Measurements from ENCODE around the gene DOK3. TPM values are rescaled to one million over a fixed set of nuclear protein-coding genes. Genes with fewer than 3 reads are reported as not detected.
A peak's percentile ranks its signal among the peaks of the same experiment; 100 is the strongest.

The DOK3 gene
- total and polyA plus RNA-seq, 2 of the 13 experiments (the other 11 are each of a cell fraction or from before 2014, with no cell fraction given), result 1.4 to 1.5 TPM

- TF ChIP-seq, protein P1, sequence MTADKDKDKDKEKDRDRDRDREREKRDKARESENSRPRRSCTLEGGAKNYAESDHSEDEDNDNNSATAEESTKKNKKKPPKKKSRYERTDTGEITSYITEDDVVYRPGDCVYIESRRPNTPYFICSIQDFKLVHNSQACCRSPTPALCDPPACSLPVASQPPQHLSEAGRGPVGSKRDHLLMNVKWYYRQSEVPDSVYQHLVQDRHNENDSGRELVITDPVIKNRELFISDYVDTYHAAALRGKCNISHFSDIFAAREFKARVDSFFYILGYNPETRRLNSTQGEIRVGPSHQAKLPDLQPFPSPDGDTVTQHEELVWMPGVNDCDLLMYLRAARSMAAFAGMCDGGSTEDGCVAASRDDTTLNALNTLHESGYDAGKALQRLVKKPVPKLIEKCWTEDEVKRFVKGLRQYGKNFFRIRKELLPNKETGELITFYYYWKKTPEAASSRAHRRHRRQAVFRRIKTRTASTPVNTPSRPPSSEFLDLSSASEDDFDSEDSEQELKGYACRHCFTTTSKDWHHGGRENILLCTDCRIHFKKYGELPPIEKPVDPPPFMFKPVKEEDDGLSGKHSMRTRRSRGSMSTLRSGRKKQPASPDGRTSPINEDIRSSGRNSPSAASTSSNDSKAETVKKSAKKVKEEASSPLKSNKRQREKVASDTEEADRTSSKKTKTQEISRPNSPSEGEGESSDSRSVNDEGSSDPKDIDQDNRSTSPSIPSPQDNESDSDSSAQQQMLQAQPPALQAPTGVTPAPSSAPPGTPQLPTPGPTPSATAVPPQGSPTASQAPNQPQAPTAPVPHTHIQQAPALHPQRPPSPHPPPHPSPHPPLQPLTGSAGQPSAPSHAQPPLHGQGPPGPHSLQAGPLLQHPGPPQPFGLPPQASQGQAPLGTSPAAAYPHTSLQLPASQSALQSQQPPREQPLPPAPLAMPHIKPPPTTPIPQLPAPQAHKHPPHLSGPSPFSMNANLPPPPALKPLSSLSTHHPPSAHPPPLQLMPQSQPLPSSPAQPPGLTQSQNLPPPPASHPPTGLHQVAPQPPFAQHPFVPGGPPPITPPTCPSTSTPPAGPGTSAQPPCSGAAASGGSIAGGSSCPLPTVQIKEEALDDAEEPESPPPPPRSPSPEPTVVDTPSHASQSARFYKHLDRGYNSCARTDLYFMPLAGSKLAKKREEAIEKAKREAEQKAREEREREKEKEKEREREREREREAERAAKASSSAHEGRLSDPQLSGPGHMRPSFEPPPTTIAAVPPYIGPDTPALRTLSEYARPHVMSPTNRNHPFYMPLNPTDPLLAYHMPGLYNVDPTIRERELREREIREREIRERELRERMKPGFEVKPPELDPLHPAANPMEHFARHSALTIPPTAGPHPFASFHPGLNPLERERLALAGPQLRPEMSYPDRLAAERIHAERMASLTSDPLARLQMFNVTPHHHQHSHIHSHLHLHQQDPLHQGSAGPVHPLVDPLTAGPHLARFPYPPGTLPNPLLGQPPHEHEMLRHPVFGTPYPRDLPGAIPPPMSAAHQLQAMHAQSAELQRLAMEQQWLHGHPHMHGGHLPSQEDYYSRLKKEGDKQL (CRISPR knock-in tag; IDR thresholded peaks at IDR 0.05; ENCODE audit: low read depth), result no peak; the same call in 1 of the 2 replicates
- peak; percentile 89; the same call in 1 of the 2 replicates for TF ChIP-seq ZSCAN21 (CRISPR knock-in tag; IDR thresholded peaks at IDR 0.05; ENCODE audit: borderline replicate concordance)
- TF ChIP-seq HOXA9 (CRISPR knock-in tag; IDR thresholded peaks at IDR 0.05; ENCODE audit: borderline replicate concordance), result peak; percentile 78; the same call in 1 of the 2 replicates
- no peak for TF ChIP-seq ZNF83 (CRISPR knock-in tag; IDR thresholded peaks at IDR 0.05; ENCODE audit: borderline replicate concordance)
- 0 out of 2 replicates have a peak, but pooled peaks have one; percentile 72 for TF ChIP-seq ZNF33B (CRISPR knock-in tag; IDR thresholded peaks at IDR 0.05)
- TF ChIP-seq PCBP2 (optimal IDR thresholded peaks at IDR 0.05; ENCODE audit: low read depth, low read length, poor library complexity, severe bottlenecking), result no peak
- no peak for TF ChIP-seq ATF1 (CRISPR knock-in tag; IDR thresholded peaks at IDR 0.05)
- peak; percentile 90 for TF ChIP-seq MED8 (CRISPR knock-in tag; IDR thresholded peaks at IDR 0.05; ENCODE audit: insufficient replicate concordance)
- no peak for TF ChIP-seq CEBPZ (IDR thresholded peaks at IDR 0.05; ENCODE audit: low read length)
- no peak for TF ChIP-seq ZNF232 (CRISPR knock-in tag; IDR thresholded peaks at IDR 0.05; ENCODE audit: borderline replicate concordance)
- TF ChIP-seq NFKBIZ (CRISPR knock-in tag; IDR thresholded peaks at IDR 0.05), result no peak
- no peak for TF ChIP-seq E2F2 (CRISPR knock-in tag; IDR thresholded peaks at IDR 0.05; ENCODE audit: borderline replicate concordance)
- no peak; the same call in 1 of the 2 replicates for TF ChIP-seq FOXO1 (CRISPR knock-in tag; IDR thresholded peaks at IDR 0.05)
- TF ChIP-seq ZMYM3 (CRISPR knock-in tag; IDR thresholded peaks at IDR 0.05), result no peak
- TF ChIP-seq IRX3 (CRISPR knock-in tag; IDR thresholded peaks at IDR 0.05; ENCODE audit: borderline replicate concordance, low read depth), result peak; percentile 67; the same call in 1 of the 2 replicates
- peak; percentile 77 for TF ChIP-seq REPIN1 (CRISPR knock-in tag; IDR thresholded peaks at IDR 0.05; ENCODE audit: borderline replicate concordance, low read depth)
- TF ChIP-seq ZBTB38 (CRISPR knock-in tag; IDR thresholded peaks at IDR 0.05), result peak; percentile 60; the same call in 1 of the 2 replicates
- no peak for TF ChIP-seq U2AF2 (IDR thresholded peaks at IDR 0.05; ENCODE audit: low read depth, low read length)
- no peak for TF ChIP-seq FOSL2 (CRISPR knock-in tag; IDR thresholded peaks at IDR 0.05)
- no peak for TF ChIP-seq BCL6 (CRISPR knock-in tag; IDR thresholded peaks at IDR 0.05)
Observed at GRCh38 chr5:177455036-177455660, 54.5 kb downstream of the DOK3 start (continued).
